ENCODE data around the gene EPHA1.
A peak's percentile ranks its signal among the peaks of the same experiment; 100 is the strongest.
"Not testable (repeated sequence)": the region's sequence is repeated elsewhere in the genome, so short reads cannot be mapped to it uniquely, and the experiment has no call there.

EPHA1 gene

DNA sequence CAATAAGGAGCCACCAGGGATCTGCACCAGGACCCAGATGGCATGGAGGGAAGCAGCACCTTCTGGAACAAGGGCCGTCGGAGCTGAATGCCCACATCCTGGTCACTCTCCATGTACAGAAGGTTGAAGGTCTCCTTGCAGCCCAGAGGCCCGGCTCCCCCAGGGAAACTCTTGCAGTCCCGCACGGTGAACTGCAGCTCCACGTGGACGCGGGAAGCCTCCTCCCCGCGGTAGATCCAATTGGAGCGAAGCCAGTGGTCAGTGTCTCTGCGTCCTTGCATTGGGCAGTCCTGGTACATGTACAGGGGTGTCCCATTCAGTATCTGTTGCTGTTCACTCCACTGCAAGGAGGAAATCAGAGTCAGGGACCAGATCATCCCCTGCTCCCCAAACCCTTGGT is 7.4 kb downstream of the EPHA1 start:
- DNase-seq = no peak

DNA sequence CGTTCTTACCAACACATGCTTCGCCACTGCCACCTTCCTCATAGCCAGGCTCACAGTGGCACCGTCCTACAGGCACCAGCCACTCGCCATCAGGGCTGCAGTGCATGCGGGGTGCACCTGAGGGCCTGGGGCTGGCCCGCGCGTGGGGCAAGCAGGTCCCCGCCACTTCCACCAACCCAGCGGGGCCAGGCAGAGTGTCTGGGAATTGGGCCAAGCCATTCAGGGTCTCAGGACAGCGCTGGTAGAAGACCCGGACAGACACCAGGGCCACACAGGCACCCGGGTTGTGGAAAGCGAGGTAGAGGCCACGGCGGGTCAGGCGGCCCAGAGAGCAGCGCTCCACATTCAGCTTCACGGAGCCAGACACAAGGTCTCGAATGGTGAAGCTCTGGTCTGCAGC is 9.0 kb downstream of the EPHA1 start:
- DNase-seq = no peak

DNA sequence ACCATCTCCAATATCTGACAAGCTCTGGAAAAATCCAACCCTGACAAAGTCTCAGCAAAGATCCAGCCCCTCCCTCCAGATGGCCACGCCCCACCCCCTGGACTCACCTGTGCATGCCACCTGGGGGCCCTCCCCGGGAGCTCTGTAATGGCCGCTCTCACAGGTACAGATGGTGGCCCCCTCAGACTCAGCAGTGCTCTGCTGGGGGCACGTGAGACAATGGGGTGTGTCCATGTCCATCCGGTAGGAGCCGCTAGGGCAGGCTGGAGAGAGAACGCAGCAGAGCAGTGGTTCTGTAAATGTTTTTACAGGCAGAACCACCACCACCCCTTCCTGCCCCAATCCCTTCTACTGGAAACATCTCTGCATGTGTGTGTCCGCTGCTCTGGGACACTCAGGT is 9.5 kb downstream of the EPHA1 start:
- no peak for DNase-seq

DNA sequence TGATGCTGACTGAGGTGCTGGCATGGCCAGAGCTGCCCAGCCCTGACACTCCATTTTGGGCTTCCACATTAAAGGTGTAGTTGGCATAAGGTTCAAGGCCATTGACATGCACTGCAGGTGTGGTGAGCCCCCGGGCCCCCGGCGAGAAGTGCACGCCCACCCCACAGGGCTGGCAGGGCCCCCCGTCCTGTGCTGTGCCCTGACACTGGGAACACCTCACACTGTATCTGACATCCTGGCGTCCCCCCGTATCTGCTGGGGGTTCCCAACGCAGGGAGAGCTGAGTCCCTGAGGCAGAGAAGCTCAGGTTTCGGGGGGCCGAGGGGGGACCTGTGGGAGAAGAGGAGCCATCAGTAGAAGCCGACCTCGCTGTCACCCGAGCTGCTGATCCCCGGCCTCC is 10.0 kb downstream of the EPHA1 start:
- no peak for DNase-seq

DNA sequence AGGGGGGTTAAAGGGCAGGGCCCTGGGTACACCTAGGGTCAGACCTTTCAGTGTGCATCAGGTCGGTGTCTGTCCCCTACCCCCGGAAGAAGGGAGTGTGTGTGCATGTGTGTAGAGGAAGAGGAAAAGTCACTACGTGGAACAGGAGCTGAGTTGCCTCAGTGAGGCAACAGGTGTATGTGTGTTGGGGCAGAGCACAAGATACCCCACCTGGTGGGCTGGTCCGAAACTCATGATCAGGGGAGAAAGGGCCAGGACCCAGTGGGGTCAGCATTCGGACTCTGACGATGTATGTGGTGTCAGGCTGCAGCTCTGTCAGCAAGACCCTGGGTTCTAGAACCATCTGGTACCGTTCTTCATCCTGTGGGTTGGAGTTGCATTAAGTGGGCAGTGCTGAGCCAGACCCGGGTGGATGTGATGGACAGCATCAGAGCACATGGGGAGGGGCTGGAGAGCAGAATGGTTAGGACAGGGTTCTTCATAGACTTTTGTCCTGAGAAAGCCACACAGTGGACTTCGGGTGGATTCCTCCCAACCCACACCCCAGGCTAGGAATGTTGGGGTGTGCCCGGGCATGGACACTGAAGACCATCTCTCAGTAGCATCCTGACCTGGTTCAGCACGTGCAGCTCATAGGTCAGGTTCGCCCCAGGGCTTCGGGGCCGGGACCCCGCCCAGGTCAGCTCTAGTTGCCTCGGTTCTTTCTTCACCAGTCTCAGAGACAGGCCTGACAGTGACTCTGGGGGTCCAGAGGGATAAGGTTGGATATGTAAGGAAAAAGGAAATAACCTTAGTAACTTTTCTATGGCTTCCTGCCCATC is 10.7 kb downstream of the EPHA1 start:
- no peak for DNase-seq

DNA sequence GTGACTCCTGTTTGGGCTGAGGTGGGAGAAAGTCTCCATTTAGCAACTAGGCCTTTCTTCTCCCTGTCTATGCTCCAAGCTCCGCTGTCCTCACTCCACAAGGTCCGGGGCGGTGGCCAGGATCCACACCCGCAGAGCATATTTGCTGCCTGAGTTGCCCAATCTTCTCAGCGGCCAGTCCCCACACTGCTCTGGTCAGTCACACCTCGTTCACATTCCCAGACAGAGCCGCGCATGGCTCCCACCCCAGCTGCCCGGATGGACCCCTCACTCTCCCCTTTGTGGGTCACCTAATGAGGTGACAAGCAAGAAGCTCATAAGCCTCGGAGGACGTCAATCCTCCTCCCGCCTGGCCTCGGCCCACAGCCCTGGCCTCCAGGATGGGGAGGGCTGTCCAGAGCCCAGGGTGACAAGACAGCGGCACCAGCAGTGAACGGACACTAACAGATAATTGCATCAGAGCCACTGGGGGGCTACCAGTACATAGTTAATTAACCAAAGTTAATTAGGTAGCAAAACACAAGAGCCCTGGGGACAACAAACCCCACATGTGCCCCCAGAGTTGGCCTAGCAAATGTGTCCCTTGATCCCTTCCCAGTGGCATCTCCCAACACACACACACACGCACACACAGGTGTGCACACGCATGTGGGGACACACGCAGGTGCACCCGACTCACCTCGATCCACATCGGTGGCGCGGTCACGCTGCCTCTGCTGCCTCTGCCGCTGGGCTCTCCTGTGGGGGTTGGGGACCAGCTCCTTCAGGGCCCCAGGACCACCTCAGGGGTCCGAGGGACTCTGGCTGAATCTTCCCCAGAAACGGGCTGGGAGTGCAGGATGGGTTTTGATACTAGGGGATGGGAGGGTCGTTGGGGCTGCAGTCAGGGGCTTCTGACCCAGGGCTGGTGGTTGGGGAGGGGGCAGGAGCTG is 11.8 kb downstream of the EPHA1 start:
- DNase-seq = no peak

DNA sequence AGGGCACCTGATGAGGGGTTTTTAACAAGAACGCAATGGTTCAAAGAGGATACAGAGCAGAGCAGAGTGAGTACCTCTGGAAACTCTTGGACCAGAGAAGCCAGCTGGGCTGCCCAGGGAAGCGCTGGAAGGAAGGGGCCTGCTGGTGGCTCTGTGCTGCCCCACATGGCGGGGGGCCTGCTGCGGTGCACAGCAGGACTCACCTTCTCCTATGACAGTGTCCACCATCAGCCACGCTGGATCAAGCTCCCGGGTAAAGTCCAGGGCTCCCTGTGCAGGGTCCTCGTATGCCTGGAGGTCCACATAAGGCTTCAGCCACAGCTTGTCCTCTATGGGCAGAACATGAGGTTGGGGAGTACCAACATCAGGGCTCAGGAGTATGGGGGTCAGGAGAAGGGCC is 12.5 kb downstream of the EPHA1 start:
- no peak for DNase-seq

DNA sequence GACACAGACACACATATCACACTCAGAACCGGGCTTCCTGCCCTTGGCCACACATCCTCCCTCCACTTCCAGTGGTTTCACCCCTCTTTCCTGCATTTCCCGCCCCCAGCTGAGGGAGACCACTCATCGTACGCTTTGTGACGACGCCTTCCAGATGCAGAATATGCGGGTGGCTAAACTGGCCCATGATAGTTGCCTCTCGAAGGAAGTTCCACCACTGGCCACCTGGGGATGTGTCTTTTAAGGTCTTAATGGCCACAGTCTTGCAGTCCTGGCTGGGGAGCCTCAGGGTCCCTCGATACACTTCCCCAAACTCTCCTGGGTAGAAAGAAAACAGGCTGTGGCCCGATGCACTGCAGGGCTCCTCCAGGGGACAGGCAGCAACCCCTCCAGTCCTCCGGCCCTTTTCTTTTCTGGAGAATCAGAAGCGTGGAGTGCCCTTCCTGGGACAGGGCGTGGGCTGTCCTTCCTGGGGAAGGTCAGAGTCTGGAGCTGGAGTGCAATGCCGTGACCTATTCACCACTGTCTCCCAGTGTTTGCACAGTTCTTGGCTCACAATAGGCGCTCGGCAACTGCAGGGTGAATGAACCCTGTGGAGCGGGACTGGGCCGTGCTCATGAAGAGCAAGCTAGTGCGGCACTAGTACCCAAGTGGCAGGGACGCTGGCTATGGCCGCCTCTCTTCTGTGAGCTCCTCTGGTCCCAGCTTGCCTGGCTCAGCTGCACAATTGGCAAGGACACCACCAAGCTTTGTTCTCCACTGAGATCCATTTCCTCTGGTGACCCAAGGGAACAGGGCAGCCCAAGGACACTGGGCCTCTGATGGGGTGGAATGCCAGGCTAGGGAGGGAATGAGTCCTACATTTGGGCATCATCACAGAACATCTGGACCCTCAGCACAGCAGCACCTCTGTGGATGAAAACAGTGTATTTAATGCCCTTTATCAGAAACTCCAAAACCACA is 13.2 kb downstream of the EPHA1 start:
- peak; percentile 39 for DNase-seq

DNA sequence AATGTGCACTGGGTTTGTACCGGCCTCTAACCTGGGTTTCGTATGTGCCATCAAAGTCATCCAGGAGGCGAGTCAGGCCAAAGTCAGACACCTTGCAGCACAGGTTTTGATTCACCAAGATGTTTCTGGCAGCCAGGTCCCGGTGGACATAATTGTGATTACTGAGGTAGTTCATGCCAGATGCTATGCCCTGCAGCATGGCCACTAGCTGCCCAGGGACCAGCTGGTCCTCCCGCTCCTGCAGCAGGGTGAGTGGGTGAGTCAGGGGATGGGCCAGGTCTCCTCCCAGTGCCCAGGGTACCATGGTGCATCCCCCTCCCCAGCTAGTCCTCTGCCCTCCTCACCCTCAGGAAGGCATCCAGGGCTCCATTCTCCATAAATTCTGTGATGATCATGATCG is 13.9 kb downstream of the EPHA1 start:
- no peak for DNase-seq

DNA sequence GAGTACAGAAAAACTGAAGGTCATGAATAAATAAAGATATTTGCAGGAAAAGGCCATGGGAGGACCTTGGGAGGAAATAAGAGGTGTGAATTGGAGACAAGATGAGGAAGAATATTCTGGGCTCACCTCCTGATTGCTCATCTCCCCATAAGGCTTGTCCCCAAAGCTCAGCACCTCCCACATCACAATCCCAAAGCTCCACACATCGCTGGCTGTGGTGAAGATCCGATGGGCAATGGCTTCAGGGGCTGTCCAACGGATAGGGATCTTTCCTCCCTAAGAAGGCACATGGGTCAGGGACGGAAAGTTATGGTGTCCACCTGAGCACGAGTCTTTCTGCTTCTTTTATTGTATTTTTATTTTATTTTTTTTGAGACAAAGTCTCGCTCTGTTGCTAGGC is 14.6 kb downstream of the EPHA1 start:
- no peak for DNase-seq

DNA sequence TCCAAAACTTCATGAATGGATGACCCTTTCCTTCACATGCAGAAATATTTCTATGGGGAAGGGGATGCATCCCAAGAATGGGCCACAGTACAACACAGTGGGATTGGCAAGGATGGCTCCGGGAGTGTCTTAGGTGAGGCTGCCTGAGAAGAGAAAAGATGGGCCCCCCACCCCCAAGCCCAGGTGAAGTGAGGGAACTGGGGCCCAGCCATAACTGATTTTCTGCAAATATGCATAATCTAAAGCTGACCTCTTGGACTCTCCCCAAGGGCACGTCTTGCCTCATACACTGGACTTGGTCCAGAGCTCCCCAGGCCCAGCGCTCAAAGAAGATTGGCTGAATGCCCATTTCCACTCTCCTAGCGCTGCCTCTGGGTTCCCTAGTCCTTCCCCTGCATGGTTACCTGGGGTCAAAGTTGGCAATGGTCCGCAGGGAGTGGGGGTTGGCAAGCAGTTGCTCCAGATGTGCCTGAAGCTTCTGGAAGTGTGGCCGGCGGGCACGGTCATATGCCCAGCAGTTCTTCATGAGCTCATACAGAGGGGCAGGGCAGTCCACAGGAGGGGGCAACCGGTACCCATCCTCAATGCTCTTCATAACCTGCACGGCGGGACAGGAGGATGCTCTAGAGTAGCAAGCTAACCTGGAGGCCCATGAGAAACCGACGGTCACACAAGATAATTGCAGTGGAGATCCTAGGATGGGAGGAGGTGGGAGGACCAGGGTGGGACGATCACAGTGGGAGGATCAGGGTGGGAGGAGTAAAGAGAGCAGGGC is 15.2 kb downstream of the EPHA1 start:
- peak; percentile 35 for DNase-seq

DNA sequence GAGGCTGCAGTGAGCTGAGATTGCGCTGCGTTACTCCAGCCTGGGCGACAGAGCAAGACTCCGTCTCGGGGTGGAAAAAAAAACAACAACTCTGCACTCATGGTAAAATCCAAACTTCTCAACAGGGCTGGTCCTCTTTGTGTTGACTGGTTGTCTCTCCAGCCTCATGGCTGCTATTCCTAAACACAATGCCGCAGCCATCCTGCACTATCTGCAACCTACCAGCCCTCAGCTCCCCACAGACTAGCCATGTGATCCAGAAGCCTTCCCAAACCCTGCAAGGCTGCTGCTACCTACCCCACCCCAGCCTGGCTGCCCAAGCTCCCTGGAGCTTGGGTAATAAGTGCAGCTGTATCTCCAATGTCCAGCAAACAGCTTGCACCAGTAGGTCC is 15.8 kb downstream of the EPHA1 start:
- DNase-seq = no peak

DNA sequence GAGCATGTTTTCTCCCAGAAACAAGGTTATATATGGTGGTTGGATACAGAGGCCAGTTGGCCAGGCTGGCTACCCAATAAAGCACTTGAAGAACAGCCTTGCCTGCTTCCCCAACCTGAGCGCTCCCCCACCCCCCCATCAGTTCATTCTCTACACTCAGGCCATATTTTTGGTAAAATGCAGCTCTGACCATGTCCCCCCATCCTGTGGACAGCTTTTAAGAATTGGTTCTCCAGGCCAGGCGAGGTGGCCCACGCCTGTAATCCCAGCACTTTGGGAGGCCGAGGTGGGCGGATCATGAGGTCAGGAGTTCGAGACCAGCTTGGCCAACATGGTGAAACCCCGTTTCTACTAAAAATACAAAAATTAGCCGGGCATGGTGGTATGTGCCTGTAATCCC is 16.2 kb downstream of the EPHA1 start:
- DNase-seq = not testable (repeated sequence)

DNA sequence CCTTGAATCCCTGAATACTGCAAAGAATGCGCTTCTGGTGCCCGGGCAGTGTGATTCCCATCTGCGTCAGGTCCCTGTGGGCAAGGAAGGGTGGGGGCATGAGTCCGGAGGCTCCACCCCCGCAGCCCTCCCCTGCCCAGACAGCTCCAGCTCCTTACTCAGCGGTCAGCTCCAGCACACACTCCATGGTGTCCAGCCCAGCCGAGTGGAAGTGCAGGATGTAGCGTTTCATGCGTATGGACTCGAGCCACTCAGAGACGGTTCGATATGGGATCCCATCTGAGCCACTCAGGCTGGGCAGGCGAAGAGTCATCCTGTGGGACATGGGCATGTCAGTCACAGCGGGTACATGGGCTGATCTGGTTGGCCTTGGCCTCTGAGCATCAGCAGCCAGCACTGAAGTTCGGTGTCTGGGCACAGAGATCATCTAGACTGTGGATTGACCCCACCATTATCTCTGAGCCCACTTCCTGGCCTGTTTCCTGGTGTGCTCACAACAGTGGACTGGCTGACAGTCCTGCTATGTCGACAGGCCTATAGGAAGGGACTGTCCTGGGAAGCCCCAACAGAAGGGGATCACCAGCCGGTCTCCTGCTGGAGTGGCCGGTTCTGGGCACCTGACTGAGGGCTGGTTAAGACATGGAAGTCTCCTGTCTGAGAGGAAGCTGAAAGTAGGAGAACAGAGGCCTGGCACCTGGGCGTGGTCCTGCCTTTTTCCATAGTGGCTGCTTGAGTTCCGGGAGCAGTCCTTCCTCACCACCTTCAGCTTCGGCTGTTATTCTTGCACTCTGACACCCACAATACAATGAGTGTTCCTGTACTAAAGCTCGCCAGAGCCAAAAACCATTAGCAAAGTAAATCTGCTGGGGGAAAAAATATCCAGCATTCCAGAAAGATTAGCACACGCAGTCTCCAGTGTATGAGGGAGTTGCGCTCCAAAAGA is 16.9 kb downstream of the EPHA1 start:
- DNase-seq = peak; percentile 74

DNA sequence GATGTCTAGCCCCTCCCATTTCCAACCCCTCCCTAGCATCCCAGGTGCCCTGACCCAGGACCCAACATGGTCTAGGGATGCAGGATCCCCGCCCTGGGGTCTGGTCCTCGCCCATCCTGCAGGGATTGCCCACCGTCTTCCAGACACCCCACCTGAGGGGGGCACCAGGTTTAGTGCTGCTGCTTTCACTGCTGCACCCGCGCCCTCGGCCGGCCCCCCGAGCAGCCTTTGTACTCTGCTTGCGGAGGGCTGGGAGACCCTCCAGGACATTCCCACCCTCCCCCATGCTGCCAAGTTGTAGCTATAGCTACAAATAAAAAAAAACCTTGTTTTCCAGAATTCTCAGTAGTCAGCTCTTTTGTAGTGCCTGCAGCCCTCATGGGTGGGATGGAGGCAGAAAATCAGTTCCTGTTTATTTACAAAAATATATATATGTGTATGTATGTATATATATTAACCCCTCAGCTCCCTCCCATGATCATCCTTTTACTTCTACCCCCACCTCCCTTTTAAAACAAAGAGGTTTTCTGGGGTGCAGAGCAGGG is 17.8 kb downstream of the EPHA1 start:
- no peak for DNase-seq

DNA sequence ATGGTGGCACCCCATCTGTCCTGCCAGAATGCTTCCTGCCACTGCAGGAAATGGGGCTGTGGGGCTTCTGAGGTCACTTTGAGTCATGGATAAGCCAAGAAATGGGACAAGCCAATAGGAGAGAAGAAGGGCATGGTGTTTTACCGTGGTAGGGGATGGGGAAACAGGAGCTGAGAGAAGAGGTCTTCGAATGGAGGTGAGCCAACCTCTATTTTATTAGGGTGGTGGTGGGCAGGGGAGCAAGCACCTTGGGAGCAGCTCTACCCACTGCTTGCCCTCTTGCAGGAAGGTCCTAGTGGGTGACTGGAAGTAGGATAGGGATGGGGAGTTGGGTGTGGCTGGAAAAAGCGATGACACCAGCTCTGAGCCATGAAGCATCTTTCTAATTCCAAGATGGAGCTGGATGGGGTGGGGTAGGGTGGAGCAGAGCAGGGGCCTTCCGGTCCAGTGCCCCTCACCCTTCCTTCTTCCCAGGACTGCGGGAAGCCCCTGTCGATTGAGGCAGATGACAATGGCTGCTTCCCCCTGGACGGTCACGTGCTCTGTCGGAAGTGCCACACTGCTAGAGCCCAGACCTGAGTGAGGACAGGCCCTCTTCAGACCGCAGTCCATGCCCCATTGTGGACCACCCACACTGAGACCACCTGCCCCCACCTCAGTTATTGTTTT is 18.4 kb downstream of the EPHA1 start:
- no peak for DNase-seq

DNA sequence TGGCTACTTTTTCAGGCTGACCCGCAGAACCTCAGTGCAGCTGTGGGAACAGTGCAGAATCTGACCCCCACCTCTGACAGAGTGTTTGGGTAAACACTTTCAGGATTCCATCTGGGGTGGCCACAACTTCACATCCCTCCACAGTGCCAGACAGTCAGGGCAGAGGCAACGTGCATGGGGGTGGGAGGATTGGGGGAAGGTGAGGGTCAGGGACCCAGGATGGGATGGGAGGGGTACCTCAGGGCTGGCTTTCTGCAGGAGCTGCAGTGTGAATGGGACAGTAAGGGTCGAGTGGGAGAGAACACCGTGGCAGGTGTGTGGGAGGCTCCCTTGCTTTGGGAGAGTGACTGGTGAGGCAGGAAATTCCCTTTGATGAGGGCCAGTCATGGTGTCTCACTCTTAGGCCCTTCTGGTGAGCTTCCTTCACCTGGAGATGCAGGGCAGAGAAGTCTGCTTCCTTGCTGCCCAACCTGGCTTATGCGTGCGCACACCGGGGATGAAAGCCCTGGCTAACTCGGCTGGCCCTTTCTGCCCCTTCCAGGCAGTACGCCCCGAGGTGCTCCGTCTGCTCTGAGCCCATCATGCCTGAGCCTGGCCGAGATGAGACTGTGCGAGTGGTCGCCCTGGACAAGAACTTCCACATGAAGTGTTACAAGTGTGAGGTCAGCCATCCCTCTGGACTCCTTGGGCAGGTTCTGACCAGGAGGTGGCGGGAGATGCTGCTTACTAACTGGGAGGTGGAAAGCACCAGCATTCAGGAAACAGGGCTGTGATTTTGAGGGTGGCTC is 19.1 kb downstream of the EPHA1 start:
- DNase-seq = no peak

DNA sequence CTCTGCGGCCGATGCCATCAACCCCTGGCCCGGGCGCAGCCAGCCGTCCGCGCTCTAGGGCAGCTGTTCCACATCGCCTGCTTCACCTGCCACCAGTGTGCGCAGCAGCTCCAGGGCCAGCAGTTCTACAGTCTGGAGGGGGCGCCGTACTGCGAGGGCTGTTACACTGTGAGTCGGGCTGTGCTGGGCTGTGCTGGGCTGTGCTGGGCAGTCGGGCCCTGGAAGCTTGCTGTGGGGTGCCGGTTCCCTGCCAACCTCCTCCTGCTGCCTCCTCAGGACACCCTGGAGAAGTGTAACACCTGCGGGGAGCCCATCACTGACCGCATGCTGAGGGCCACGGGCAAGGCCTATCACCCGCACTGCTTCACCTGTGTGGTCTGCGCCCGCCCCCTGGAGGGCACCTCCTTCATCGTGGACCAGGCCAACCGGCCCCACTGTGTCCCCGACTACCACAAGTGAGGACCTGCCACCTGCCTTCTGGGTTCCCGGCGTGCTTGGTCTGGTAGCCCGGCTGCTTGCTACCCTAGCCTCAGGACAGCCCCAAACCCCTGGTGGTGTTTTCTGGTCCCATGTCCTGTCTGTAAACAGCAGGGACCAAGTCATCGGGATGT is 20.1 kb downstream of the EPHA1 start:
- no peak for DNase-seq
